Mucosa of rectum (tissue), 2 donors: Measurements from ENCODE around the gene HSPB9.

Source experiments
- H3K27ac ChIP-seq, 2 donors: one replicate each; pipeline ENCODE4 v1.7.0; 2013; ENCODE audit warnings: inconsistent platforms in 2 of 2, low read depth in 2 of 2, low read length in 2 of 2
- H3K27me3 ChIP-seq, 2 donors: one replicate each; pipeline ENCODE4 v1.7.0; 2013; ENCODE audit warnings: low read length in 2 of 2; ENCODE audit not compliant: control insufficient read depth in 2 of 2, insufficient read depth in 2 of 2
- H3K36me3 ChIP-seq, 2 donors: one replicate each; pipeline ENCODE4 v1.7.0; 2013; ENCODE audit warnings: low read length in 2 of 2; ENCODE audit not compliant: control insufficient read depth in 2 of 2, insufficient read depth in 2 of 2
- H3K4me1 ChIP-seq, 2 donors: one replicate each; pipeline ENCODE4 v1.7.0; 2013; ENCODE audit warnings: low read length in 2 of 2, mild to moderate bottlenecking in 1 of 2; ENCODE audit not compliant: control insufficient read depth in 2 of 2, insufficient read depth in 2 of 2
- H3K4me3 ChIP-seq, 2 donors: one replicate each; pipeline ENCODE4 v1.7.0; 2013; ENCODE audit warnings: low read length in 2 of 2
- H3K9ac ChIP-seq, 2 donors: one replicate each; pipeline ENCODE4 v1.7.0; 2013; ENCODE audit warnings: low read length in 2 of 2, low read depth in 1 of 2, mild to moderate bottlenecking in 1 of 2
- H3K9me3 ChIP-seq, 2 donors: one replicate each; pipeline ENCODE4 v1.7.0; 2013; ENCODE audit warnings: low read length in 2 of 2; ENCODE audit not compliant: control insufficient read depth in 2 of 2
- donor health status: healthy.
- donor health status: Normal muscosa, but diverticular disease.

Gene HSPB9

DNA sequence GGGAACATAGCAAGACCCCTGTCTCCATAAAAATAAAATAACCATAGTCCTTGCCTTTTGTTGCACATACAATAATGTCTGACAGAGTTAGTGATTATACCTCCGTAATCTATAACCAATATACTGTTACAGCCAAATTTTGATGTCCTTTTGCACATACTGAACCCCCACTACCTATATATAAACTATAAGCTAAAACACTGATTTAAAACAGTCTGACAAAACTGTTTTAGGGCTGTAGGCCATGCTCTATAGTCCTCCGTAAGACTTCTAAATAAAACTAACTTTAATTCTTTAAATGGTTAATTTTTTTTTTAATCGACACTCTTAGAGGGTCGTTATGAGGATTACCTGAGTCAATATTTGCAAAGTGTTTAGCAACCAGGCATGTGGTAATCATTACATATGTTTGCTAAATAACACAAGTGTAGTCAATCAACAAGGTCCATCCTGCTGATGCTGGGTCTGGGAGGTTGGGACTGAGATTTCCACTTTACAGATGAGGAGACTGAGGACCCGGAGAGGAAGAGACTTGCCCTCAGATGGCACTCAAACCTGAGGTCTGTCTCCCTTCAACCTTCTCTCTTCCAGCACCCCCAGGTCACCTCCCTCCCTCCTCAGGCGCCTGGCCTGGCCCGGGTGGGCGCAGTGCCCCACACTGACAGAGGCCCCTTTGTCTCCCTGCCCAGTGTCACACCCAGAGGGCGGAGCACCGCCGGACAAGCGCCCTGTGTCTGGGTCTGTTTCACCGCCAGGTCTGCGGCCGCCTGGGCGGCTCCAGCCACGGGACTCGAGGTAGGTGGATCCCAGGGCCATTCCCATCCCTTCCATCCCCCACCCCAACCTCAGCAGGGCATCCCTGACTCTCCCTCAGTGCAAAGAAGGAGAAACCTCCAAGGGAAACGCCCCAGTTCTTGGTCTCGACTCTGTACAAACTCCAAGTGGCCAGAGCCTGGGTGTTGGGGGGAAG is 34.6 kb upstream of the HSPB9 start:
- Histone ChIP-seq H3K9me3 (no peaks in the 10 kb centered on the region), H3K27ac (no peak overlapping the region), H3K27me3 (peaks cover 2 to 5% of the 10 kb centered on the region in 2 donors), H3K36me3 (no peaks in the 10 kb centered on the region), H3K4me3 (no peak overlapping the region), H3K4me1 (no peaks in the 10 kb centered on the region), H3K9ac (no peak overlapping the region)

- H3K27ac ChIP-seq: no peak overlapping the region
- H3K9ac ChIP-seq: no peak overlapping the region
- H3K27me3 ChIP-seq: peaks cover 2 to 5% of the 10 kb centered on the region in 2 donors
- no peak overlapping the region for H3K4me3 ChIP-seq
- H3K36me3 ChIP-seq: no peaks in the 10 kb centered on the region
- H3K9me3 ChIP-seq: no peaks in the 10 kb centered on the region
- H3K4me1 ChIP-seq: no peaks in the 10 kb centered on the region
Measured at GRCh38 chr17:42088736-42089135, 33.9 kb upstream of the HSPB9 start.

DNA sequence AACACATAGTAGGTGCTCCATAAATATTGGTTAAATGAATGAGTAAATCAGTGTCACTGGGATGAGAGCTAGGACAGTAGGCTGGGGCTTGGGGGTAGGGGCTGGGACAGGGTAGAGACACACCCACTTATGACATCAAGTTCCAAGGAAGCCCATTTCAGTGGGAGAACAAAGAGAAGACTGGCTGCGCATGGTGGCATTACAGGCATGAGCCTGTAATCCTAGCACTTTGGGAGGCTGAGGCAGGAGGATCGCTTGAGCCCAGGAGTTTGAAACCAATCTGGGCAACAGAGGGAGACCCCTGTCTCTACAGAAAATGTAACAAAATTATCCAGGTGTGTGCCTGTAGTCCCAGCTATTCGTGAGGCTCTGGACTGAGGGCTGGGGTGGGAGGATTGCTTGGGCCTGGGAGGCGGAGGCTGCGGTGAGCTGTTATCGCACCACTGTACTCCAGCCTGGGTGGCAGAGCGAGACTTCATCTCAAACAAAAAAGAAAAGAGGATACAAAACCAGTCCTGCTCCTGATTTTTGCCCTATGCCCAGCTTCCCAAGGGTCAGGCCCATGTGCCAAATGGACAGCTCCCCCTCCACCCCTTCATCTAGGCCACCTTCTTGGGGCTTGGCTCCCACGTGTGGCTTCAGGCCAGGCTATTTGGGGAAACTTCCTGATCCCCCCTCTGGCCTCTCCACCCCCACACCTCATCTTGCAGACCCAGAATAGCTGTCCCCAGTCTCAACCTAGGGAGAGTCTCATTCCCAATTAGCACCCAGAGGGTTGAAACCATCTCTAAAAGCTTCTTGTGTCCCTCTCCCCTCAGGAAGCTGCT is 31.4 kb upstream of the HSPB9 start:
- Histone ChIP-seq H3K9ac (no peak overlapping the region), H3K4me1 (no peaks in the 10 kb centered on the region), H3K36me3 (no peaks in the 10 kb centered on the region), H3K4me3 (no peak overlapping the region), H3K27me3 (peaks cover 2 to 5% of the 10 kb centered on the region in 2 donors), H3K9me3 (no peaks in the 10 kb centered on the region), H3K27ac (no peak overlapping the region)

DNA sequence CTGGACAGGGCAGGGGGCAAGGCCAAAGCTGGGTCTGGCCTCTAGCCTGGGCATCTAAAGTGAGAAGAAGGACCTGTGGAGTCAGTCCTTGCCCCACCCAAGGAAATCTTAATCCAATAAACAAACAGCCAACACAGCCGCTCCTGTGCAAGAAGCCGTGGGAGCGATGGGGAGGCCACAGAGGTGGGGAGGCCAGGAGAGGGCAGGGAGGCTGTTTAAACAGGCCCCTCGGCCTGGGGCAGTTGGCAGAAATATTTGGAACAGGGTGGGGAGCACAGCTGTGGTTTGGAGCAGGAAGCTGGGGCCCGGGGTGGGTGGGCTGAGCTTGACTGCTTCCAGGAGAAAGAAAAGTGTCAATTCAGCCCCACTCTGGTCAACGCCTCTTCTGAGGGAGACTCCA is 29.7 kb upstream of the HSPB9 start:
- H3K4me1 ChIP-seq: peaks cover 0 to under 1% of the 10 kb centered on the region in 2 donors
- no peak overlapping the region for H3K9ac ChIP-seq
- no peaks in the 10 kb centered on the region for H3K9me3 ChIP-seq
- H3K27ac ChIP-seq: no peak overlapping the region
- no peak overlapping the region for H3K4me3 ChIP-seq
- H3K27me3 ChIP-seq: peaks cover 14 to 17% of the 10 kb centered on the region in 2 donors
- H3K36me3 ChIP-seq: no peaks in the 10 kb centered on the region

DNA sequence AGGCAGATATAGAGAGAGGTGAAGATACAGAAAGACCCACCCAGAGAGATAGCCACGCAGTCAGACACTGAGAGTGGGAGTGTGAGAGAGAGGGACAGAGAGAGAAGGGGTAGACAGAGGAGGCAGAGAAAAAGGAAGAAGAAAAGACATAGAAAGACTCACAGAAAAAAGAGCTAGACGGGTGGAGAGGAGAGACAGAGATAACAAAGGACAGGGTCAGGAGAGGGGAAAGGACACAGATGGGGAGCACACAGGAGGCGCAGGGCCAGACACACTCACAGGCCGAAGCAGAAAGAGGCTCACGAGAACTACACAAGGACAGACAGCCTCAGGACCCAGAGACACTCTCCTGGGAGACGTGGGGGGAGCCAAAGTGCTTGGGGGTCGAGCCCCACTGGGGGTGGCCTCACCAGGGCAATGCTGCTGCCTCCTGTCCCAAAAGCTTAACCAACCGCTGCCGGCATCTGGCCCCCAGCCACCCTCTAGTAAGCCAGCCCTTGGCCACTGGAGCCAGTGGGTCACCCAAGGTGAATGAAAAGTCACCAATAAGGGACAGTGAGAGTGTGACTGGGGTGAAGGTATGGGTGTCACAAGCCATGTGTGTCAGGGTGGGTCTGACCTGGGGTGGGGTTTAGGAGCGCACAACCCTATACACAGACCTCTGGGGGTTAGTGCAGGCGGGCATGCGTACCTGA is 28.1 kb upstream of the HSPB9 start:
- Histone ChIP-seq H3K9ac (no peak overlapping the region), H3K9me3 (no peaks in the 10 kb centered on the region), H3K27me3 (peaks cover 13 to 14% of the 10 kb centered on the region in 2 donors)

DNA sequence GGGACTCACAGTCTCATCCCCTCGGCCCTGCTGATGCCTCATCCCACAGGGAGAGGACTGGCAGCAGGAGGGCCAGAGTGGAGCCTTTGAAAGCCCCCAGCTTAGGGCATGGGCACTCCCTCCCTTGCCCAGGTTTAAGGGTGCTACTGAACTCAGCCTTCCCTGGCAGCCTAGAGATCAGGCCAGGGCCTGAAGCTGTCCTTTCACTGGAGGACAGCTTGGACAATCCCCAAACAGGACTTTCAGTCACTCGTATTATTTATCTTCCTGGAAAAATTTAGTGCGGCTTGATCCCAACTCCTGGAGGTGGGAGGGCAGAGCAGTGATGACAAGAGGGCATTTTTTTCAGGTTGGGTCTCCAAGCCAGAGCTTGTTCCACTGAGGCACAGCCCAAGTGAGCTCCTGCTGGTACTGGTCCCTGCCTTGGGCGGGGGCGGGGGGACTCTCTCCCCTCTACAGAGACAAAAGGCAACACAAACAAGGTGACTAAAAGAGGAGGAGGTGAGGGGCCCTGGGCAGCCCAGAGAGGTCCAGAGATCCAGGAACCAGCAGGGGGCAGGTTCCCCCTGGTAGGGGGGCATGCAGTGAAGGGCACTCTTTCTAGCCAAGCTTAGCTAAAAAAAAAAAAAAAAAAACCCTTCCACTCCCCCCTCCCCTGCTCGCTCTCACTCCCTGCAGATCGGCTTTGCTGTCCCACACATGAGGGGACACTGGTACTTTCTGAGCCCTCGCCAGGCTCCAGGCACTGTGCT is 26.1 kb upstream of the HSPB9 start:
- no peaks in the 10 kb centered on the region for H3K36me3 ChIP-seq
- peaks cover 0 to 4% of the 10 kb centered on the region in 2 donors for H3K4me1 ChIP-seq
- H3K27me3 ChIP-seq: peaks cover 13 to 14% of the 10 kb centered on the region in 2 donors
- no peaks in the 10 kb centered on the region for H3K9me3 ChIP-seq
- no peak overlapping the region for H3K27ac ChIP-seq
- H3K4me3 ChIP-seq: no peak overlapping the region
- H3K9ac ChIP-seq: no peak overlapping the region

More for the DNA sequence above, 28.1 kb upstream of the HSPB9 start:
- Histone ChIP-seq H3K4me3 (no peak overlapping the region), H3K4me1 (peaks cover 0 to 4% of the 10 kb centered on the region in 2 donors), H3K36me3 (no peaks in the 10 kb centered on the region), H3K27ac (no peak overlapping the region)

- Histone ChIP-seq H3K9me3 (no peaks in the 10 kb centered on the region), H3K36me3 (no peaks in the 10 kb centered on the region), H3K9ac (no peak within 1 kb of the TSS), H3K27me3 (peaks cover 13 to 14% of the 10 kb centered on the region in 2 donors), H3K4me1 (peaks cover 0 to 4% of the 10 kb centered on the region in 2 donors), H3K27ac (no peak within 1 kb of the TSS), H3K4me3 (no peak within 1 kb of the TSS)
Measured at GRCh38 chr17:42097691-42098631, 24.6 kb upstream of the HSPB9 start, which contains the start of gene ZNF385C. Gene ZNF385C, minus strand, starts transcription at chr17:42098473. Its CDS starts 35,417 bp downstream, at chr17:42063056.

DNA sequence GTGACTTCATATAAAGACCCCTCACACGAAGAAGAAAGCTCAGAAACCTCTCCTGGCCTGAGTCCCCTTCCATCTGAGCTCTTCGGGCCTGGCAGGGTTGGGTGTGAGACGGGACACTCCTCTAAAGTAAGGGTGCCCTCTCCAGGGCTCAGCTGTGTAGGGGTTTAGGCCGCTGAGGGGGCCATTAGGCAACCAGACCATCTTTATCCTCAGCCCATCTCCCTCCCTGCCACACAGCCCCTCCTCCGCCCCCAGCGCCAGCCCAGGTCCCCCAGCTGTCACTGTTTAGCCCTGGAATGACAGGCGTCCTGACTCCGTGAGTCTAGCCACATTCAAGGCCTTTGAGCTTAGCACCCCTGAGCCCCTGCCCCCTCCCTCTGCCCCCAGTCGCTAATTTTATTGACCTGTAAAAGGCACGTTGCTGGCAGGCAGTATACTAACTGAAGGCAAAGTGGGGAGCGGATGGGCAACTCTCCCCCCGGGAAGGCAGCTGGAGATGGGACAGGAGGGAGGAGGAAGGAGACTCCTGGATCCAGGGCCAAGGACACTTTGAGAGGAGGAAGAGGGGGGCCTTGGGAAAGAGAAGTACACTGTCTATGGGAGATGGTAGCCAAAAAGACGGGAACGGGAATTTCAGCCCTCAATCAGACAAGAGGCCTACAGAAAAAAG is 23.7 kb upstream of the HSPB9 start:
- Histone ChIP-seq H3K36me3 (no peaks in the 10 kb centered on the region), H3K27me3 (peaks cover 13 to 14% of the 10 kb centered on the region in 2 donors), H3K9ac (no peak overlapping the region), H3K4me3 (no peak overlapping the region), H3K27ac (no peak overlapping the region), H3K9me3 (no peaks in the 10 kb centered on the region), H3K4me1 (peaks cover 0 to 4% of the 10 kb centered on the region in 2 donors)
